ENCODE data around the gene CZIB. TPM values are rescaled to one million over a fixed set of nuclear protein-coding genes. Genes with fewer than 3 reads are reported as not detected.
"Not testable (repeated sequence)": the region's sequence is repeated elsewhere in the genome, so short reads cannot be mapped to it uniquely, and the experiment has no call there.

The CZIB gene
- total RNA-seq, 1 experiment from 2014 or later: 67.0 TPM

DNA sequence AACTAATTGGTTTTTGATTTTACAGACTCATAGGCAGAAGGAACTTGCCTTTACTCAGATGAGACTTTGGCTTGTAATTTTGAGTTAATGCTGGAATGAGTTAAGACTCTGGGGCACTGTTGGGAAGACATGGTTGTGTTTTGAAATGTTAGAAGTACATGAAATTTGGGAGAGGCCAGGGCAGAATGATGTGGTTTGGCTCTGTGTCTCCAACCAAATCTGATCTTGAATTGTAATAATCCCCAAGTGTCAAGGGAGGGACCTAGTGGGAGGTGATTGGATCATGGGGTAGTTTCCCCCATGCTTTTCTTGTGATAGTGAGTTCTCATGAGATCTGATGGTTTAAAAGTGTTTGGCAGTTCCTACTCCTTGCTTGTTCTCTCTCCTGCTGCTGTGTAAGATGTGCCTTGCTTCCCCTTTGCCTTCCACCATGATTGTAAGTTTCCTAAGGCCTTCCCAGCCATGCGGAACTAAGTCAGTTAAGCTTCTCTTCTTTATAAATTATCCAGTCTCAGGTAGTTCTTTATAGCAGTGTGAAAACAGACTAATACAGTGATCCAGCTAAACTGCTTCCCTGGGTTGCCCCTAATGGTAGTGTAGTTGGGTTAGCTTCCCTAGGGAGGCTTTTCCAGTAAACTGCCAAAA is 13.6 kb downstream of the CZIB start:
- no peak overlapping the region for H3K56ac ChIP-seq (ENCODE audit: insufficient read length, low read depth, low read length)
- H2AK5ac ChIP-seq (ENCODE audit: insufficient read length, low read length): no peak overlapping the region
- no peak overlapping the region for H3K9ac ChIP-seq (ENCODE audit: extremely low read depth, insufficient read length, low read length)
- no peak overlapping the region for H4K8ac ChIP-seq (replicated peaks; ENCODE audit: insufficient read length, low read depth, low read length)
- no peaks in the 10 kb centered on the region for H3K4me1 ChIP-seq (ENCODE audit: insufficient read depth, low read length)
- no peak overlapping the region for H3K23ac ChIP-seq (ENCODE audit: insufficient read length, low read depth, low read length)
- no peaks in the 10 kb centered on the region for H3K79me2 ChIP-seq (ENCODE audit: insufficient read depth, low read length)
- no peak overlapping the region for H3T11ph ChIP-seq (ENCODE audit: low read length)
- H3K14ac ChIP-seq (ENCODE audit: insufficient read depth, low read length): no peak overlapping the region
- no peak overlapping the region for H2BK20ac ChIP-seq (ENCODE audit: low read depth, low read length, poor library complexity, severe bottlenecking)
- H2BK5ac ChIP-seq (ENCODE audit: insufficient read length, low read length): no peak overlapping the region
- H3K27ac Mint-ChIP-seq: no peak overlapping the region
- H3K9me3 ChIP-seq (ENCODE audit: control insufficient read depth, low read depth, low read length): peaks cover 26% of the 10 kb centered on the region
- H3K27me3 Mint-ChIP-seq (ENCODE audit: low read depth): peaks cover 1% of the 10 kb centered on the region; the same call in 1 of the 2 replicates
- no peak overlapping the region for H3K18ac ChIP-seq (ENCODE audit: insufficient read length, low read depth, low read length)
- H3K79me1 ChIP-seq (ENCODE audit: insufficient read depth, low read depth, low read length, poor library complexity, severe bottlenecking): no peaks in the 10 kb centered on the region
- H2BK120ac ChIP-seq (ENCODE audit: low read depth, low read length, poor library complexity, severe bottlenecking): no peak overlapping the region
- TF ChIP-seq CTCF (conservative IDR thresholded peaks at IDR 0.05): no peak
- no peak overlapping the region for H4K91ac ChIP-seq (ENCODE audit: insufficient read length, low read depth, low read length)
- no peaks in the 10 kb centered on the region for H3K23me2 ChIP-seq (ENCODE audit: insufficient read length, low read depth, low read length, poor library complexity, severe bottlenecking)
- no peak overlapping the region for H3K4ac ChIP-seq (ENCODE audit: low read depth, low read length)
- peaks cover 38 to 39% of the 10 kb centered on the region in 2 experiments for H3K9me3 Mint-ChIP-seq
- H3K4me1 Mint-ChIP-seq: no peaks in the 10 kb centered on the region
- no peaks in the 10 kb centered on the region for H3K27me3 ChIP-seq (ENCODE audit: insufficient read depth, low read length)
- no peak overlapping the region for H2BK15ac ChIP-seq (ENCODE audit: low read depth, low read length)
- no peak overlapping the region for H3K4me2 ChIP-seq (ENCODE audit: insufficient read depth, insufficient read length, low read length)
- no peak overlapping the region for H2BK12ac ChIP-seq (ENCODE audit: insufficient read length, low read depth, low read length)
- no peak overlapping the region for H4K5ac ChIP-seq (ENCODE audit: insufficient read length, low read depth, low read length)
- DNase-seq: no peak
- H4K20me1 ChIP-seq (ENCODE audit: control insufficient read depth, insufficient read depth, insufficient read length): no peaks in the 10 kb centered on the region
- H3K36me3 Mint-ChIP-seq (ENCODE audit: insufficient read depth in 1 of 3, low read depth in 3 of 3): peaks cover 77 to 98% (median 94%) of the 10 kb centered on the region in 3 experiments
- WGBS (ENCODE audit: extremely low coverage, insufficient read length, low lambda C conversion rate): no CpG with 5 or more reads among the region's 1 CpG
- H2AFZ ChIP-seq (ENCODE audit: low read length): no peak overlapping the region
- H3K4me3 Mint-ChIP-seq: no peak overlapping the region
- H3K27ac ChIP-seq (ENCODE audit: insufficient read length, low read depth, low read length): no peak overlapping the region

DNA sequence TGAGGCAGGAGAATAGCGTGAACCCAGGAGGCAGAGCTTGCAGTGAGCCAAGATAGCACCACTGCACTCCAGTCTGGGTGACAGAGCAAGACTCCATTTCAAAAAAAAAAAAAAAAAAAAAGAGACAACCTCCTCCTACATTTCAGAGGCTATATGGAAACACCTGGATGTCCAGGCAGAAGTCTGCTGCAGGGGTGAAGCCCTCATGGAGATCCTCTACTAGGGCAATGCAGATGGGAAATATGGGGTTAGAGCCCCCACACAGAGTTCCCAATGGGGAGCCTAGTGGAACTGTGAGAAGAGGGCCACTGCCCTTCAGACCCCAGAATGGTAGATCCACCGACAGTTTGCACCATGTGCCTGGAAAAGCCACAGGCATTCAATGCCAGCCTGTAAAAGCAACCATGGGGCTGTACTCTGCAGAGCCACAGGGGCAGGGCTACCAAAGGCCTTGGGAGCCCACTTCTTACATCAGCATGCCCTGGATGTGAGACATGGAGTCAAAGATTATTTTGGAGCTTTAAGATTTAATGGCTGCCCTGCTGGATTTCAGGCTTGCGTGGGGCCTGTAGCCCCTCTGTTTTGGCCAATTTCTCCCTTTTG is 14.2 kb downstream of the CZIB start:
- no CpG with 5 or more reads among the region's 3 CpGs for WGBS (ENCODE audit: extremely low coverage, insufficient read length, low lambda C conversion rate)

More for the DNA sequence above, 14.2 kb downstream of the CZIB start:
- H3K23me2 ChIP-seq (ENCODE audit: insufficient read length, low read depth, low read length, poor library complexity, severe bottlenecking); H3K9ac ChIP-seq (ENCODE audit: extremely low read depth, insufficient read length, low read length); H3K23ac ChIP-seq (ENCODE audit: insufficient read length, low read depth, low read length); H3K4me3 Mint-ChIP-seq; H3K27me3 Mint-ChIP-seq (ENCODE audit: low read depth); DNase-seq; H4K91ac ChIP-seq (ENCODE audit: insufficient read length, low read depth, low read length); H3K4me1 Mint-ChIP-seq; H3K27me3 ChIP-seq (ENCODE audit: insufficient read depth, low read length); H3K27ac ChIP-seq (ENCODE audit: insufficient read length, low read depth, low read length); H3K4ac ChIP-seq (ENCODE audit: low read depth, low read length); H2BK15ac ChIP-seq (ENCODE audit: low read depth, low read length); H3K4me1 ChIP-seq (ENCODE audit: insufficient read depth, low read length); H2BK5ac ChIP-seq (ENCODE audit: insufficient read length, low read length); H2BK12ac ChIP-seq (ENCODE audit: insufficient read length, low read depth, low read length); H3T11ph ChIP-seq (ENCODE audit: low read length); H4K8ac ChIP-seq (replicated peaks; ENCODE audit: insufficient read length, low read depth, low read length); H2AK5ac ChIP-seq (ENCODE audit: insufficient read length, low read length); H3K79me1 ChIP-seq (ENCODE audit: insufficient read depth, low read depth, low read length, poor library complexity, severe bottlenecking); H3K79me2 ChIP-seq (ENCODE audit: insufficient read depth, low read length); H2BK20ac ChIP-seq (ENCODE audit: low read depth, low read length, poor library complexity, severe bottlenecking); H3K14ac ChIP-seq (ENCODE audit: insufficient read depth, low read length); H3K56ac ChIP-seq (ENCODE audit: insufficient read length, low read depth, low read length); H2BK120ac ChIP-seq (ENCODE audit: low read depth, low read length, poor library complexity, severe bottlenecking); H3K18ac ChIP-seq (ENCODE audit: insufficient read length, low read depth, low read length); H4K20me1 ChIP-seq (ENCODE audit: control insufficient read depth, insufficient read depth, insufficient read length); H3K27ac Mint-ChIP-seq; H3K4me2 ChIP-seq (ENCODE audit: insufficient read depth, insufficient read length, low read length); H2AFZ ChIP-seq (ENCODE audit: low read length); H4K5ac ChIP-seq (ENCODE audit: insufficient read length, low read depth, low read length): not testable (repeated sequence)
- peaks cover 26% of the 10 kb centered on the region for H3K9me3 ChIP-seq (ENCODE audit: control insufficient read depth, low read depth, low read length)
- Mint-ChIP-seq H3K9me3 (peaks cover 38 to 39% of the 10 kb centered on the region in 2 experiments), H3K36me3 (ENCODE audit: insufficient read depth in 1 of 3, low read depth in 3 of 3) (peaks cover 77 to 96% (median 90%) of the 10 kb centered on the region in 3 experiments)
